Activated T-helper 1 cell treated with anti-CD3 and anti-CD28 coated beads, Interleukin-2, amount 50 U/mL, for 16 hours (primary cell): Measurements from ENCODE around the gene PPIL4.
"Not testable (repeated sequence)": the region's sequence is repeated elsewhere in the genome, so short reads cannot be mapped to it uniquely, and the experiment has no call there.

Experiments
- DNase-seq, 2 donors: peaks; one replicate each; pipeline ENCODE4 v3.0.0-alpha.2; 2020; ENCODE audit warnings: low read depth in 1 of 2, low spot score in 1 of 2

PPIL4 gene

DNA sequence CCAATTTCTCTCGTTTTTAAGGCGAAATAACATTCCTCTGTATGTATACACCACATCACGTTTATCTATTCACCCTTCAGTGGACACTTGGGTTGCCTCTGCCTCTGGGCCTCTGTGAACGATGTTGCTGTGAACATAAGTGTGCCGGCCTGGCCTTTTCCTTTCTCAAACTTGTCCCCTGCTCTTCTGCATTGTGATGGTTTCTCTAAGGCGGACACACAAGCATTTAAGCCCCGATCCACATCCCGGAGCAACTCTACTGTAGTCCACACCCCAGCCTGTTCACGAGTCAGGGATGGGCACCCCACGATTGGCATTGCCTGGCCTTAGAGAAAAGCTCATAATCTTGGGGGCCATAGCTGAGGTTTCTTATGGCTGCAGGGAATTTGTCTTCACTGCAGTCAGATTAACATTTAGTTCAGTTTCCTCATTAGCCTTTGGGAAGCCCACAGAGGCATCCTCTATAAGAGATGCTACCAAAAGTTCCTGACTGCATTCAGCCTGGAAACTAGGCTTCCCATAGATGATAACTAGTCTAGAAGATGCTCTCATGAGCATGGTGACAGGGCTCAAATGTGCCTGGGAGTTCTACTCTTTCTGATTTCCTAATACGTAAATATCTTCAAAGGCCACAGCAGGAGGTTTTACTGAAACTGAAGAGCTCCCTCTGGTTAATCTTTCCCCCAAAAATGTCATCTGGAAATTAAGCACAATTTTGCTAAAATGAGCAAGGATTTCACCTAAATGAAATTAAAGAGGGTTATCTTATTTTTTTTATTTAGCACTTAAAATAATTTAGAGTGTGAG, 61.8 kb downstream of the PPIL4 start:
- DNase-seq: no peak

DNA sequence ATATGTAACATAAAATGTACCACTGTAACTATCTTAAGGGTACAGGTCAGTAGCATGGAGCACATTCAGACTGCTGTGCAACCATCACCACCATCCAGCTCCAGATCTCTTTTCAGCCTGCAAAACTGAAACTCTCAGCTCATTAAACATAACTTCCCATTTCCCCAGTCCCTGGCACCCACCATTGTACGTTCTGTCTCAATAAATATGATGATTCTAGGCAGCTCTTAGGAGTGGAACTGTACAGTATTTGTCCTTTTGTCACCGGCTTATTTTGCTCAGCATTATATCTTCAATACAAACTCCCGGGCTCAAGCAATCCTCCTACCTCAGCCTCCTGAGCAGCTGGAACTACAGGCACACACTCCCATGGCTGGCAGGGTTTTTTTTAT, 62.5 kb downstream of the PPIL4 start:
- no peak for DNase-seq

DNA sequence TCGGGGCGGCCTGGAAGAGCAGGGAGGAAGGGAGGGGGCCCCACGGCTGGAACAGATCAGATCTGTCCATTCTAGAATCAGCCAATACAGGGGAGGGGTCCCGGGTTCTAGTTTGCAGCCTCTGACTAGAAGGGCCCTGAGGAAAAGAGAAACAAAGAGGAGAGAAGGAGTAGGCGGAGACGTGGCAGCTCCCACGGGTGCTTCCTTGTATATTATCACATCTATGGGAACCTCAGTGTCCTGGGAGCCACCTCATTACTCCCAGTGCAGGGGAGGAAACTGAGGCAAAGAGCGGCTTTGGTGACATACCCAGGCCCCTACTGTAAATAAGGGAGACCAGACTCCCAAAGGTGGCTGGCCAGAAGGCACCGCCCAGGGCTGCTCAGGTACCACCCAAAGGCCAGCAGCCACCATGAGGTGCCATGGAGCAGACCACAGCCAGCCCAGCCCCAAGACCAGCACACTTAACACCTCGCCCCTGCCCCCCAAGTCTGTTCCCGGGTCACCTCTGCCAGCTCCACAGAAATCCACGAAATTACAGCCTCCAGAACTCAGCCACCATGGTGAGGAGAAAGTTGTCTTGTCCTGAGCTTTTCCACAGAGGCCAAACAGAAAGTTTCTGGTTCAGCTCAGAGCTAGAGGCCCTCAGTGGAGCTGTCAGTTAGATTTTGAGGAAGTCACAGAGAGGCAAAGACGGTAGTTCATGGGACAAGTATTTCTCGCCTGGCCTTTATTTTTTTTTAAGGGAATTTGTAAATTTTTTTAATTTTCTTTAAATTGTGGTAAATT, 63.1 kb downstream of the PPIL4 start:
- DNase-seq: no peak

DNA sequence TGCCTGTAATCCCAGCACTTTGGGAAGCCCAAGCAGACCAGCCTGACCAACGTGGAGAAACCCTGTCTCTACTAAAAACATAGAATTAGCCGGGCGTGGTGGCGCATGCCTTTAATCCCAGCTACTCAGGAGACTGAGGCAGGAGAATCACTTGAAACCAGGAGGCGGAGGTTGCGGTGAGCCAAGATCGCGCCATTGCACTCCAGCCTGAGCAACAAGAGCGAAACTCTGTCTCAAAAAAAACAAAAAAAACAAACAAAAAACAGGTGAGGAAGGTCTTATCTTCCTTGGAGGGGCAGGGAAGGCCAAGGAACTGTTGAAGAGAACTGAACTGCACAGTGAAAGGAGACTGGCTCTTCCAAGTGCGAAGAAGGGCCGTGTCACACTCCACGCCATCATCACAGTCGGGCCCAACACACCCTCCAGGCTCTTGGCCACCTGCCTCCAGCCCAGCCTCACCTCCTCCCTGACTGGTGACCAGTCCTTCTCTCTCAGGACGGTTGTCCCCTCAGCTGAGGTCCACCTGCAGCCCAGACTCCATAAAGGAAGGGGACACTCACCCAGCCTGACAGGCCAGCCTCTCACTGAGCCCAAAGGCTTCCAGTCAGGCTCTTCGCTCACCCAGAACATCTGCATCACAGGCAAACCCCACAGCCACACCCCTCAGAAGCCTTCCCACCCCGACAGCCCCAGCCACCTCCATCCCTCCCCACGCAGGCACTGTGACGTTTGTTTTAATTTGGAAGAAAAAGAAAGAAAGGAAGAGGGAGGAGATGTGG, 65.2 kb downstream of the PPIL4 start:
- DNase-seq: no peak

DNA sequence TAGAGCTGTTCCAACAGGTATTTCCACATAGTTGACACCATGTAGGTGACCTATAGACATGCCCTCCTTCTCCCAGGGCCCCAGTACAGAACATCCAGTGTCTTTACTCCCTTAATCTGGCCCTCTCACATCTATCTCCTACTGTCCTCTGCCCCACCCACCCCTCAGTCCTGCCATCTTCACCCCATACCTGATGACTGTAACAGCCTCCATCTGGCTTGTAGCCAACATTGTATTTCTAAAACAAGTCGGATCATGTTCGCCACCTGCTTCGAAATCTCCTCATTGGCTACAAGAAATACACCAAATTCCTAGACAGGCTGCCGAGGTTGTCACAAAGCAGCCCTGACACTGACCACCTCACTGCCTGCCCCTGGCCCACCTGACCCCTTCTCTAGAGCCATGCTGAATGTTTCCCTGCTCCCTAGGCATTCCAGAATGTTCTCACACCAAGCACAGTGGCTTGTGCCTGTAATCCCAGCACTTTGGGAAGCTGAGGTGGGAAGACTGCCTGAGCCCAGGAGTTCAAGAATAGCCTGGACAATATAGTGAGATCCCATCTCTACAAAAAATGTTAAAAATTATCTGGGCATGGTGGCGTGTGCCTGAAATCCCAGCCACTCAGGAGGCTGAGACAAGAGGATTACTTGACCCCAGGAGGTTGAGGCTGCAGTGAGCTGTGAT, 67.1 kb downstream of the PPIL4 start:
- DNase-seq: no peak

DNA sequence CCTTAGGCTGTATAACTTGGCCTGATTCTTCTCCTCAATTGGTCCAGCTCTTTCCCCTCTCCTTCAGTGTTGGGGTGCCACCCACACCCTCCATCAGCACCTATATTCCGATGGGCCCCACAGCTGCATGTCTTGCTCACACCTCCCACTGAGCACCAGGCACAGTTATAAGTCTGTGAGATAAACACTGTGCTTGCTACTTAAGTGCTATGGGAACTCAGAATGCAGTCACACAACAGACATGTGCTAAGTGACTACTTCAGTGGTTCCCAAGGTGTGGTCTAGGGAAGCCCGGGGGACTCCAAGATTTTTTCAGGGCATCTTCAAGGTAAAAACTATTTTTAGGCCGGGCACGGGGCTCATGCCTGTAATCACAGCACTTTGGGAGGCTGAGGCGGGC, 68.3 kb downstream of the PPIL4 start:
- no peak for DNase-seq

DNA sequence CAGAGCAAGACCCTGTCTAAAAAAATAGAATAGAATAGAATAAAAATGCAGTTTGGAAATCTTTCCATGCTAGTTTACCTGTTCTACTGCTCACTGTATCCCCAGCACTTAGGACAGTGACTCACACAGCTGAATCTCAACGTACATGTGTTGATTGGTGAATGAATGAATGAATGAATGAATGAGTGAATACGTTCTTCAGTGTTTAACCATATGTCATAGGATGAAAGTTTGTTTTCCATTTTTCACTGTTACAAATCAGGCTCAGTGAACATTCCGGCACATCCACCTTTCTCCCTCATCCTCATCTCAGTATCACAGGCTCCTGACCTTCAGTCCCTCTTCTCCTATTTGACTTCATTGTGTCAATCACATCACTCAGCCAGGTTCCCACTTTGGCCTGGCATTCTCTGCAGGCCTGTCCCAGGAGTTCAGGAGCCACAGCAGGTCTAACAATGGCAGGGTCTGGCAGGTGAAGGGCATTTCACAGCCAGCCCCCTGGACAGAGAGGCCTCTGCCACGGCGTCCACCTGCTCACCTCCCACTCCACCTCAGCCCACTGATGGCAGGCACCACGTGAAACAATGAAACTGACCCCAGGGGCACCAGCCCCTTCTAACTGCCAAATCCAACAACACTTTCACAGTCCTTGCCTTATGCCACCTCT, 68.9 kb downstream of the PPIL4 start:
- DNase-seq: no peak

DNA sequence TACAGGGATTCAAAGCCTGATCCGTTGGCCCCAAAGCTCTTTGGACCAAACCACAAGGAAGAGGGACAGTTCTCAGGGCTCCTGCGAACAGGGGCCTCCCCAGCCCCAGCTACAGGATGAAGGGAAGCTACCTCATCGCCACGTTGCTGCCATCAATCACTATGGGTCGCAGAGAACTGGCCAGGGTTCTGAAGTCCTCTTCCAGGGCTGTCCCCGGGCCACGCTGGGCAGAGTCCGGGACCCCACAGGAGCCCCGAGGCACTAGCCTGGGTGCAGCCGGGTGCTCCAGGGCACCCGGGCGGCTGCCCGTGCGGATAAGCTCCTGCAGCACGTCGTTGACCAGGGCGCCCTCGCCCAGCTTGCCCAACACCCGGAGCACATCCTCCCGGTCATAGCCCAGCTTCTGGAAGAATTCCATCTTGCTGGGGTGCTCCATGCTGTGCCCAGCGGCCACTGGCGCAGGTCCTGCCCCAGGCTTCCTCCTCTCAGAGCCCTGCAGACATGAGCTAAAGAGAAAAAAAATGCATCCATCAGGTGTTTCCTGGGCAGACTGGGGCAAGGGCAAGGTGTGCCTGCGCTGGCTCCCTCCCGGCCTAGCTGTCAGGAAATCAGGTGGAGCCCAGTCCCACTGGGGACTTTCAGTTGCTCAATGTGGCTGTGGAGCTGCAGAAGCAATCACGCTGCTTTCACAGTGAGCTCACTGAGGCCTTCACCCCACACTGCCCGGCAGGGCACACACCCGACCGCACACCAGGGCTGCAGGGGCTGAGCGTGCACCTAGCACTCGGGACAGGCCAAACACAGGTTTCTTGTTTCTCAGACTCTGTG, 71.5 kb downstream of the PPIL4 start:
- DNase-seq: no peak

DNA sequence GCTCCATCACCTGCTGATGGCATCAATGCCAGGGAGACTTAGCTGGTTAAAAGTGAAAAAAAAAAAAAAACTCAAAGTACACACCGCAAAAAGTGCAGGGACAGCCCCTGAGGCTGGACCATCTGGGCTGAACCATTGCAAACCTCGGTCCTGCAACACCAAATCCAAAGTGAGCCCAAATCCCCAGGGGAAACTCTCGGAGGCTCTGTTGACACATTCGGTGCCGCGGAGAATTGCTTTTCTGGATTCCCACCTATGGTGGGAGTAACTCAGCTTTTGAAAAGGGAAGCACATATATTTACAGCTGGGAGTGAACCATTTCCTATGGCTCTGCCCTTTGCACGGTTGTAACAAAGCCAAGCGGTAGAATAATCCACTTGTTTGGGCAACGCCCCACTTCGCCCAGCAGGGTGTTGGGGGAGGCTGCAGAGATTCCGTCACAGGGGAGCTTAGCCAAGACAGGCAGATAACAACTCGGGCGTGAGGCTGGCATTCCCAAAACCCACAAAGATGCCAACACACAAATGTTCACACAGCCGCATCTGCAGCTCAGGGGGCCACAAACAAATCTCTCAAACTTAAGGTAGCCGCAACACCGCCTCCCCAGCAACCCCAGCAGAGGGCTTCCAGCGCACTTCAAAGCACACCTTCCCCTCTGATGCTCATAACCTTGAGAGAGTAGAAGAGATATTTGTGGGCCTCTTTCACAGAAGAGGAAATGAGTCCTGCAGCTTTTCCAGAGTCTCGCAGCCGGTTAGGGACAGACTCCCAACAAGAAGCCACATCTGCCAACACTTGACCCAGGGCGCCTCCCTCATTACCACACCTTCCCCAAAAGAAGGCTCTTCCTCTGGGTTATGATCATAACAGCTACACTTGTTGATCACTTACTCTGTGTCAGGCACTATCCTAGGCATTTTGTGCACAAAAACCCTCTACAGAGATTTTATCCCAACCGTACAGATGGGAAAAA, 72.5 kb downstream of the PPIL4 start:
- no peak for DNase-seq

DNA sequence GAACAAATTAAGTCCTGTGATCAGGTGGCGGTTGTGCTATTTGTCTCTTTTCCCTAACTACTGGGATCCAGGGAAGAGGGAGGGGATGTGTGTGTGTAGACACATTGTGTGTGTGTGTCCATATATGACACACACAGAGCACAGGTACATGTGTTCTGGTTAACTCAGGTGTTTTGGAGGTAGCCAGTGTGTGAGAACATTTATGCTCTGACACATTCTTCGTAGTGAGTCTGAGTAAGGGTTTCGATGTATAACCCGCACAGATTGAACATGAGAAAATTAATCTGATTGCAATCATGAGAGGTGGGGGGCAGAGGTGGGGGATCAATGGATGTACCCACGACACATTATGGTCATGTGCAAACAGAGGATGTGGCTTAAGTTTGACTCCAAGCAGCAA, 73.6 kb downstream of the PPIL4 start:
- no peak for DNase-seq

DNA sequence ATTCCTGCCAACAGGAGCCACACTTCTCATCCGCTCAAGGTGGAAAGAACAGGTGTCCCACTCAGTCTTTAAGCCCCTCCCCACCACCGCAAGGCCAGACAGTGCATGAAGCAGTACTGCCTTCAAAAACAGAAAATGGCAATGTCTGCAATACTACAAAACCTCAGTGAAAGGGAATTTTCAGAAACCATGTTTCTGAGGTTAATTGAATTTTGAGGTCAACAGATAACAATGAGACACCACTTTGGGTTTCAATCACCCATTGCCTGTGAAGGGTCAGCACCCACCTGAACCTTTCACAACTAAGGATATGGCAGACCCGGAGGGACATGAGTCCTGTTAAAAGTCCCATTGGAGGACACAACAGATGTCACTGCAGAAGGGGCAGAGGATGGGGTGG, 74.0 kb downstream of the PPIL4 start:
- DNase-seq: no peak

DNA sequence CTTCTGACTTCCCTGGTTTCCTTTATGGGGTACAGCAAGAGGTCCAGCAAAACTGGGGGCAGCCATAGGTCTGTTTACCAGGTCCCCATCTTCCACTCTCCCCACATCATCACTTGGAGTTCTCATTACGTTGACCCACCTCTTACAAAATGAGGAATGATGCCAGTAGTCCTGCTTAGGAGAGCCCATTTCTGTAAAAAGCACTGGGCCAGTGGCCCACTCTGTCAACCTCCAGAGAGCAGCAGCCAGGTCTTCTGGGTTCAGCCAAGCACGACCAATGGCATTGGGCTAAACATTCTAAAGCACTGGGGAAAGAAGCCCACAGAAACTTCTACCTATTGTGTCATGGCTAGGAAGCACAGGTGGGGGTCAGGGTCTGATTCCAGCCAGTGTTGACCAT, 74.9 kb downstream of the PPIL4 start:
- DNase-seq: no peak

DNA sequence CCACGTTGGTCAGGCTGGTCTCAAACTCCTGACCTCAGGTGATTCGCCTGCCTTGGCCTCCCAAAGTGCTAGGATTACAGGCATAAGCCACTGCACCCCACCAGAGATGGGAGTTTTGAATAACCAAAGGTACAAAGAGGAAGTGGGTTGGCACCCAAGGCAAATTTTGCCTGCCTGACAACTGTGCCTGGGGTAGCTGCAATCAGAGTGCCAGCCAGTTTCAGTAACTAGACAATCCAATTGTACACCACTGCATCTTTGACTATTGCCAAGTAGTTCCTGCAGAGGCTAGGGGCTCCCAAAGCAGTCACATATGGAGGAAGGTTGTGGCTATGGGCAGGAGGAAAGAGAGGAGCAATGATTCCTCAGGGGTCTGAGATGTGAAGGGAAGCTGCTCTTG, 77.7 kb downstream of the PPIL4 start:
- no peak for DNase-seq

DNA sequence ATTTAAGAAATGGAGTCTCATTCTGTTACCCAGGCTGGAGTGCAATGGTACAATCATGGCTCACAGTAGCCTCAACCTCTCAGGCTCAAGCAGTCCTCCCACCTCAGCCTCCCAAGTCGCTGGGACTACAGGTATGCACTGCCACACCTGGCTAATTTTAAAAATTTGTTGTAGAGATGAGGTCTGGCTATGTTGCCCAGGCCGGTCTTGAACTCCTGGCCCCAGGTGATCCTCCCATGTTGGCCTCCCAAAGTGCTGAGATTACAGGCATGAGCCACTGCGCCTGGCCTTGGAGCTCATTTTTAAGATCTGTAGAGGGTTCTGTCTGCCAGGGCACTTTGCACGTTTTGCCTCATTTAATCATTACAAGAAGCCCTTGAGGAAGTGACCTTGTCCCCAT, 78.6 kb downstream of the PPIL4 start:
- DNase-seq: no peak

DNA sequence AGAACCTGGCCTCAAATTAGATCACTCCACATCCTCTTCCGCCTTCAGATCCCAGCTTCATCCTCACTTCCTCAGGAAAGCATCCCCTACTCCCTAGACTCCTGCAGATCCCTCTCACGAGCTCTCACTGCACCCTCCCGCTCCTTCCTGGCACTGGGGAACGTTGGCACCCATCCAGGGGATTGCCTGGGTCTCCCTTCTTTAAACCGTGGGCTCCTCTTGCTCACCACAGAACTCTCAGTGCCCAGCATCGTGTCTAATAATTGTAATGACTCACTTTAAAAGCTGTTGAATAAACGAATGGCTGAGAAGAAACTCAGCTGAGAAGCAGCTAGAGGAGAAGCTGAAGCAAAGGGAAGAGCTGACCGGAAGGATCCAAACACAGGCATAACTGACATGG, 81.4 kb downstream of the PPIL4 start:
- no peak for DNase-seq

DNA sequence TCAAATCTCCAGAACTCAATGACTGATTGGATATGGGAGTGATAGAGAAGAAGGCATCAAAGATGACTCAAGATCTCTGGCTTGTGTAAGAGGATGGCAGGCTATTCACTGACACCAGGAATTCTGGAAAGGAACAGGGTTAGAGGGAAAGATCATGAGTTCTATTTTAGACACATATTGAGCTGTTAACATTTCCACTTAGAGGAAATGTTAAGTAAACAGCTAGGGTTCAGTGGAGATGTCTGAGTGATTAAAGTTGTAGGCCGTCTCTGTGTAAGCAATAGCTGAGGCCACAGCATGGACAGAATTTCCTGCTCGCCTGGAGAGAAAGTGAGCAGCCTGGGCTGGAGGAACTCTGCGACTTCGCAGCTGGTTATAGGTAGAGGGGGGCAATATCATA, 82.1 kb downstream of the PPIL4 start:
- no peak for DNase-seq

DNA sequence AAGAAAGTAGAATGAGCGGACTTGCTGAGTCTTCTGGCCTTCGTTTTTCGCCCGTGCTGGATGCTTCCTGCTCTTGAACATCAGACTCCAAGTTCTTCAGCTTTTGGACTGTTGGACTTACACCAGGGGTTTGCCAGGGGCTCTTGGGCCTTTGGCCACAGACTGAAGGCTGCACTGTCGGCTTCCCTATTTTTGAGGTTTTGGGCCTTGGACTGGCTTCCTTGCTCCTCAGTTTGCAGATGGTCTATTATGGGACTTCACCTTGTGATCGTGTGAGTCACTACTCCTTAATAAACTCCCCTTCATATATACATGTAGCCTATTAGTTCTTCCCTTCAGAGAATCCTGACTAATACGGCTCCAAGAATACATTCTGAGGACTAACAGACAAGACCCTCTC, 83.1 kb downstream of the PPIL4 start:
- not testable (repeated sequence) for DNase-seq

DNA sequence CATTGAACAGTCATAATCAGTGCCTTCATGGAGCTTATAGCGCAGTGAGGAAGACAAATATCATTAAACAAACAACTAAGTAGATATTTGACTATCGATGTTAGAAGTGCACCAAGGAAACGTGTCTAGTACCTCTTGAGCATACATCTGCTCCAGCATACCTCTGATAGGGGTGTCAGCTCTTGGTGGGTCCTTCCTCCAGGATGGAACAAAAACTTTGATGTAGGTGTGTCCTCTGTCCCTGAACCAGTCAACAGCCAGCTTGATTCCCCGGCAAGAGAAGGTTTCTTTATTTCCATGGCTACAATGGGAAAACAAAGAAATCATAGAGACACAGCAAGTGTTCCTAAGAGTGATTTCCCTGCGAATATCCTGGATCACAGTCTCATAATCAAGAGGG, 84.2 kb downstream of the PPIL4 start:
- no peak for DNase-seq

DNA sequence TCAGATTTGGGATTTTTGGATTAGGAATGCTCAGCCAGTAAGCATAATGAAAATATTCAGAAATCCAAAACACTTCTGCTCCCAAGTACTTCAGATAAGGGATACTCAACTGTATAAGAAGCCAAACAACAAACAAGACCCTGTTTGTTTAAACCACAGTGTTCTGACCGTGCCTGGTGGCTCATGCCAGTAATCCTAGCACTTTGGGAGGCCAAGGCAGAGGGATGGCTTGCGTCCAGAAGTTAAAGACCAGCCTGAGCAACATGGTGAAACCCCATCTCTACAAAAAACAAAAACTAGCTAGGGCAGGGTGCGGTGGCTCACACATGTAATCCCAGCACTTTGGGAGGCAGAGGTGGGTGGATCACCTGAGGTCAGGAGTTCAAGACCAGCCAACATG, 85.6 kb downstream of the PPIL4 start:
- not testable (repeated sequence) for DNase-seq
